HG02642 (cell line): ENCODE results near the gene EFL1.

Experiments
- ATAC-seq: cut with Tn5 transposase; IDR thresholded peaks from one replicate; pipeline ENCODE4 v1.9.1; 2021; ENCODE audit warnings: mild to moderate bottlenecking; ENCODE audit not compliant: unreplicated experiment, poor library complexity

EFL1 gene

GRCh38 chr15:82172506-82172905 lies 90.0 kb downstream of the EFL1 start:
- no peak for ATAC-seq

- ATAC-seq, result no peak
These were observed 93.8 kb downstream of the EFL1 start for GRCh38 chr15:82168757-82169156.

GRCh38 chr15:82168296-82168695 lies 94.2 kb downstream of the EFL1 start:
- ATAC-seq, result no peak

- no peak for ATAC-seq
These were observed 96.6 kb downstream of the EFL1 start for GRCh38 chr15:82165948-82166376.

- ATAC-seq, result no peak
These were observed 102.6 kb downstream of the EFL1 start for GRCh38 chr15:82159922-82160321.

GRCh38 chr15:82158811-82159210 lies 103.7 kb downstream of the EFL1 start:
- ATAC-seq, result no peak

GRCh38 chr15:82150645-82151044 lies 111.9 kb downstream of the EFL1 start:
- no peak for ATAC-seq

- no peak for ATAC-seq
These were observed 115.5 kb downstream of the EFL1 start for GRCh38 chr15:82146990-82147461.

- ATAC-seq, result no peak
These were observed 116.0 kb downstream of the EFL1 start for GRCh38 chr15:82146576-82146975.

- no peak for ATAC-seq
These were observed 118.8 kb downstream of the EFL1 start for GRCh38 chr15:82143390-82144385.

GRCh38 chr15:82140886-82141285 lies 121.6 kb downstream of the EFL1 start:
- no peak for ATAC-seq

- ATAC-seq, result no peak
These were observed 122.7 kb downstream of the EFL1 start for GRCh38 chr15:82139823-82140268.

- no peak for ATAC-seq
These were observed 124.2 kb downstream of the EFL1 start for GRCh38 chr15:82138306-82138705.

- ATAC-seq, result no peak
These were observed 125.3 kb downstream of the EFL1 start for GRCh38 chr15:82137261-82137660.

GRCh38 chr15:82136120-82136519 lies 126.4 kb downstream of the EFL1 start:
- ATAC-seq, result no peak

GRCh38 chr15:82135638-82136037 lies 126.9 kb downstream of the EFL1 start:
- no peak for ATAC-seq

GRCh38 chr15:82134461-82134860 lies 128.1 kb downstream of the EFL1 start:
- no peak for ATAC-seq

GRCh38 chr15:82133251-82133650 lies 129.3 kb downstream of the EFL1 start:
- no peak for ATAC-seq

- ATAC-seq, result no peak
These were observed 129.8 kb downstream of the EFL1 start for GRCh38 chr15:82132742-82133141.

- no peak for ATAC-seq
These were observed 130.4 kb downstream of the EFL1 start for GRCh38 chr15:82132096-82132495.

- no peak for ATAC-seq
These were observed 132.3 kb downstream of the EFL1 start for GRCh38 chr15:82130248-82130647.

GRCh38 chr15:82129761-82130160 lies 132.8 kb downstream of the EFL1 start:
- ATAC-seq, result no peak
